ENCODE measurements around the gene ITPRIP.

Gene ITPRIP

GRCh38 chr10:104329735-104330134, 8.5 kb downstream of the ITPRIP start:
- DNase-seq (ENCODE audit: low read depth, low spot score): no peak
- peak overlapping the region; percentile 47 for H3K4me3 ChIP-seq (ENCODE audit: low read depth, low read length)
- POLR2A ChIA-PET: interaction anchor here (0.6 to 2.3 kb wide), 9 partner anchors 8 to 75 kb away, joined by 3 to 21 read pairs (median 4); partner anchors contain the start of genes GSTO1 and ITPRIP
- CTCF ChIA-PET: interaction anchor here (1.3 to 4.7 kb wide), 9 partner anchors 9 to 55 kb away, joined by 3 to 27 read pairs (median 9); partner anchors contain the start of gene ITPRIP
- TF ChIP-seq CTCF (IDR thresholded peaks at IDR 0.05; ENCODE audit: insufficient read depth, low read length, missing control alignments): no peak

- ChIA-PET POLR2A (interaction anchor here (1.4 to 2.3 kb wide), 7 partner anchors 9 to 55 kb away, joined by 4 to 21 read pairs (median 5); partner anchors contain the start of gene ITPRIP), CTCF (interaction anchor here (1.5 to 4.7 kb wide), 9 partner anchors 8 to 54 kb away, joined by 3 to 27 read pairs (median 9); partner anchors contain the start of gene ITPRIP)
- H3K4me3 ChIP-seq (ENCODE audit: low read depth, low read length): peak overlapping the region; percentile 47
- no peak for TF ChIP-seq CTCF (IDR thresholded peaks at IDR 0.05; ENCODE audit: insufficient read depth, low read length, missing control alignments)
- DNase-seq (ENCODE audit: low read depth, low spot score): no peak
Measured at GRCh38 chr10:104328896-104329710, 9.2 kb downstream of the ITPRIP start.

- POLR2A ChIA-PET: interaction anchor here (1.5 to 2.3 kb wide), 5 partner anchors 10 to 54 kb away, joined by 4 to 21 read pairs (median 9); partner anchors contain the start of gene ITPRIP
- no peak for DNase-seq (ENCODE audit: low read depth, low spot score)
- H3K4me3 ChIP-seq (ENCODE audit: low read depth, low read length): peak overlapping the region; percentile 47
- TF ChIP-seq CTCF (IDR thresholded peaks at IDR 0.05; ENCODE audit: insufficient read depth, low read length, missing control alignments): no peak
- CTCF ChIA-PET: interaction anchor here (2.6 to 4.7 kb wide), 3 partner anchors 22 to 37 kb away, joined by 9 to 18 read pairs (median 15); no protein-coding TSS in a partner anchor
Measured at GRCh38 chr10:104328646-104328895, 9.7 kb downstream of the ITPRIP start.

- TF ChIP-seq CTCF (IDR thresholded peaks at IDR 0.05; ENCODE audit: insufficient read depth, low read length, missing control alignments): peak; percentile 43
- ChIA-PET CTCF (interaction anchor here (1.4 to 4.7 kb wide), 4 partner anchors 22 to 54 kb away, joined by 6 to 18 read pairs (median 12); no protein-coding TSS in a partner anchor), POLR2A (interaction anchor here (0.8 to 2.3 kb wide), 4 partner anchors 10 to 54 kb away, joined by 3 to 21 read pairs (median 4); partner anchors contain the start of gene ITPRIP)
- H3K4me3 ChIP-seq (ENCODE audit: low read depth, low read length): peak overlapping the region; percentile 47
- DNase-seq (ENCODE audit: low read depth, low spot score): no peak
Measured at GRCh38 chr10:104327745-104328645, 10.3 kb downstream of the ITPRIP start.

GRCh38 chr10:104326991-104327610, 11.2 kb downstream of the ITPRIP start:
- CTCF ChIA-PET: interaction anchor here (1.2 to 4.7 kb wide), 5 partner anchors 10 to 53 kb away, joined by 5 to 18 read pairs (median 10); no protein-coding TSS in a partner anchor
- H3K4me3 ChIP-seq (ENCODE audit: low read depth, low read length): peak overlapping the region; percentile 47

More at GRCh38 chr10:104326991-104327610, 11.2 kb downstream of the ITPRIP start:
- DNase-seq (ENCODE audit: low read depth, low spot score): no peak
- POLR2A ChIA-PET: interaction anchor here (0.8 to 1.6 kb wide), 2 partner anchors 11 kb away, joined by 3 to 5 read pairs; partner anchors contain the start of gene ITPRIP
- no peak for TF ChIP-seq CTCF (IDR thresholded peaks at IDR 0.05; ENCODE audit: insufficient read depth, low read length, missing control alignments)
